ENCODE results near the gene OLIG2. TPM values are rescaled to one million over a fixed set of nuclear protein-coding genes. Genes with fewer than 3 reads are reported as not detected.

OLIG2 gene
- total and polyA plus RNA-seq, 3 experiments from 2014 or later, result not detected

- POLR2A ChIA-PET, result no interaction called here
- H3K27me3 Mint-ChIP-seq, result peaks cover 72 to 83% of the 10 kb centered on the region in 2 donors
These were observed 1.2 kb downstream of the OLIG2 start for GRCh38 chr21:33026878-33027400.

GRCh38 chr21:33027401-33028286 is 1.9 kb downstream of the OLIG2 start:
- peaks cover 75% of the 10 kb centered on the region for H3K27me3 ChIP-seq (ENCODE audit: insufficient read depth, low read length, poor library complexity, severe bottlenecking)
- no peak overlapping the region for H3K27ac ChIP-seq (ENCODE audit: low read depth, low read length)
- DNase-seq, result no peak
- H3K36me3 ChIP-seq (ENCODE audit: insufficient read depth, low read length), result no peaks in the 10 kb centered on the region
- Mint-ChIP-seq H3K9me3 (peaks cover 0 to 2% (median 0%) of the 10 kb centered on the region in 5 donors), H3K27ac (peak overlapping the region in 1 of 8 donors; percentile 73), H3K27me3 (peaks cover 71 to 83% of the 10 kb centered on the region in 2 donors), H3K4me3 (peak overlapping the region in 2 of 7 donors; percentile 64 to 70), H3K4me1 (peaks cover 32 to 57% (median 39%) of the 10 kb centered on the region in 3 donors), H3K36me3 (no peaks in the 10 kb centered on the region)
- H3K4me1 ChIP-seq (ENCODE audit: insufficient read depth, low read length), result peaks cover 33% of the 10 kb centered on the region
- POLR2A ChIA-PET, result no interaction called here
- CTCF ChIA-PET, result no interaction called here
- H3K4me3 ChIP-seq (ENCODE audit: low read length), result no peak overlapping the region
- H3K9me3 ChIP-seq (ENCODE audit: low read length), result no peaks in the 10 kb centered on the region

More at GRCh38 chr21:33026878-33027400, 1.2 kb downstream of the OLIG2 start:
- peaks cover 36 to 64% (median 46%) of the 10 kb centered on the region in 3 donors for H3K4me1 Mint-ChIP-seq
- H3K36me3 ChIP-seq (ENCODE audit: insufficient read depth, low read length), result no peaks in the 10 kb centered on the region
- no peaks in the 10 kb centered on the region for H3K9me3 ChIP-seq (ENCODE audit: low read length)
- H3K27ac Mint-ChIP-seq, result peak overlapping the region in 2 of 8 donors; percentile 43 to 59
- H3K27ac ChIP-seq (ENCODE audit: low read depth, low read length), result no peak overlapping the region
- H3K4me3 ChIP-seq (ENCODE audit: low read length), result no peak overlapping the region
- CTCF ChIA-PET, result no interaction called here
- peaks cover 75% of the 10 kb centered on the region for H3K27me3 ChIP-seq (ENCODE audit: insufficient read depth, low read length, poor library complexity, severe bottlenecking)
- H3K9me3 Mint-ChIP-seq, result peaks cover 0 to 2% (median 0%) of the 10 kb centered on the region in 5 donors
- no peak for DNase-seq
- H3K4me1 ChIP-seq (ENCODE audit: insufficient read depth, low read length), result peaks cover 33% of the 10 kb centered on the region
- H3K4me3 Mint-ChIP-seq, result peak overlapping the region in 4 of 7 donors; percentile 11 to 65 (median 57)
- H3K36me3 Mint-ChIP-seq, result no peaks in the 10 kb centered on the region

GRCh38 chr21:33028287-33028670 is 2.5 kb downstream of the OLIG2 start:
- H3K36me3 ChIP-seq (ENCODE audit: insufficient read depth, low read length), result no peaks in the 10 kb centered on the region
- H3K27ac ChIP-seq (ENCODE audit: low read depth, low read length), result no peak overlapping the region
- H3K4me3 ChIP-seq (ENCODE audit: low read length), result no peak overlapping the region
- peaks cover 70% of the 10 kb centered on the region for H3K27me3 ChIP-seq (ENCODE audit: insufficient read depth, low read length, poor library complexity, severe bottlenecking)
- no peaks in the 10 kb centered on the region for H3K36me3 Mint-ChIP-seq
- ChIA-PET CTCF (no interaction called here), POLR2A (no interaction called here)
- H3K4me3 Mint-ChIP-seq, result peak overlapping the region; percentile 3 to 76 (median 64)
- peaks cover 70 to 83% of the 10 kb centered on the region in 2 donors for H3K27me3 Mint-ChIP-seq
- H3K9me3 ChIP-seq (ENCODE audit: low read length), result no peaks in the 10 kb centered on the region
- H3K4me1 Mint-ChIP-seq, result peaks cover 31 to 55% (median 37%) of the 10 kb centered on the region in 3 donors
- peaks cover 0 to 2% (median 0%) of the 10 kb centered on the region in 5 donors for H3K9me3 Mint-ChIP-seq
- no peak for DNase-seq
- peak overlapping the region in 1 of 8 donors; percentile 73 for H3K27ac Mint-ChIP-seq
- peaks cover 33% of the 10 kb centered on the region for H3K4me1 ChIP-seq (ENCODE audit: insufficient read depth, low read length)

GRCh38 chr21:33028773-33029384 is 3.1 kb downstream of the OLIG2 start:
- H3K9me3 Mint-ChIP-seq, result peaks cover 0 to 2% (median 0%) of the 10 kb centered on the region in 5 donors
- peaks cover 33% of the 10 kb centered on the region for H3K4me1 ChIP-seq (ENCODE audit: insufficient read depth, low read length)
- H3K9me3 ChIP-seq (ENCODE audit: low read length), result no peaks in the 10 kb centered on the region
- H3K4me1 Mint-ChIP-seq, result peaks cover 28 to 49% (median 36%) of the 10 kb centered on the region in 3 donors
- H3K27ac ChIP-seq (ENCODE audit: low read depth, low read length), result no peak overlapping the region
- no peaks in the 10 kb centered on the region for H3K36me3 Mint-ChIP-seq
- H3K4me3 Mint-ChIP-seq, result peak overlapping the region; percentile 42 to 82 (median 70)
- no peak for DNase-seq
- H3K4me3 ChIP-seq (ENCODE audit: low read length), result peak overlapping the region; percentile 26
- peak overlapping the region in 2 of 8 donors; percentile 20 to 73 for H3K27ac Mint-ChIP-seq
- H3K27me3 Mint-ChIP-seq, result peaks cover 67 to 77% of the 10 kb centered on the region in 2 donors
- no peaks in the 10 kb centered on the region for H3K36me3 ChIP-seq (ENCODE audit: insufficient read depth, low read length)
- ChIA-PET POLR2A (no interaction called here), CTCF (no interaction called here)
- H3K27me3 ChIP-seq (ENCODE audit: insufficient read depth, low read length, poor library complexity, severe bottlenecking), result peaks cover 64% of the 10 kb centered on the region

- H3K27ac ChIP-seq (ENCODE audit: low read depth, low read length), result no peak overlapping the region
- H3K4me1 Mint-ChIP-seq, result peaks cover 23 to 44% (median 30%) of the 10 kb centered on the region in 3 donors
- H3K27ac Mint-ChIP-seq, result no peak overlapping the region
- no peaks in the 10 kb centered on the region for H3K36me3 ChIP-seq (ENCODE audit: insufficient read depth, low read length)
- ChIA-PET CTCF (no interaction called here), POLR2A (no interaction called here)
- peaks cover 64 to 77% of the 10 kb centered on the region in 2 donors for H3K27me3 Mint-ChIP-seq
- peaks cover 58% of the 10 kb centered on the region for H3K27me3 ChIP-seq (ENCODE audit: insufficient read depth, low read length, poor library complexity, severe bottlenecking)
- no peaks in the 10 kb centered on the region for H3K9me3 ChIP-seq (ENCODE audit: low read length)
- peak overlapping the region; percentile 42 to 82 (median 68) for H3K4me3 Mint-ChIP-seq
- no peak for DNase-seq
- no peaks in the 10 kb centered on the region for H3K36me3 Mint-ChIP-seq
- H3K4me1 ChIP-seq (ENCODE audit: insufficient read depth, low read length), result peaks cover 33% of the 10 kb centered on the region
- H3K9me3 Mint-ChIP-seq, result peaks cover 0 to 4% (median 0%) of the 10 kb centered on the region in 5 donors
- peak overlapping the region; percentile 26 for H3K4me3 ChIP-seq (ENCODE audit: low read length)
These were observed 3.7 kb downstream of the OLIG2 start for GRCh38 chr21:33029385-33029921.

- no peaks in the 10 kb centered on the region for H3K9me3 ChIP-seq (ENCODE audit: low read length)
- Mint-ChIP-seq H3K27ac (no peak overlapping the region), H3K9me3 (peaks cover 0 to 4% (median 0%) of the 10 kb centered on the region in 5 donors), H3K27me3 (peaks cover 60 to 75% of the 10 kb centered on the region in 2 donors), H3K36me3 (no peaks in the 10 kb centered on the region), H3K4me1 (peaks cover 23 to 38% (median 28%) of the 10 kb centered on the region in 3 donors), H3K4me3 (peak overlapping the region in 1 of 7 donors; percentile 23)
- ChIA-PET POLR2A (no interaction called here), CTCF (no interaction called here)
- H3K4me3 ChIP-seq (ENCODE audit: low read length), result no peak overlapping the region
- no peak for DNase-seq
- peaks cover 33% of the 10 kb centered on the region for H3K4me1 ChIP-seq (ENCODE audit: insufficient read depth, low read length)
- H3K27ac ChIP-seq (ENCODE audit: low read depth, low read length), result no peak overlapping the region
- no peaks in the 10 kb centered on the region for H3K36me3 ChIP-seq (ENCODE audit: insufficient read depth, low read length)
- peaks cover 53% of the 10 kb centered on the region for H3K27me3 ChIP-seq (ENCODE audit: insufficient read depth, low read length, poor library complexity, severe bottlenecking)
These were observed 4.3 kb downstream of the OLIG2 start for GRCh38 chr21:33029975-33030461.

GRCh38 chr21:33030633-33031032 is 4.9 kb downstream of the OLIG2 start:
- ChIA-PET POLR2A (no interaction called here), CTCF (no interaction called here)
- H3K27ac Mint-ChIP-seq, result no peak overlapping the region
- no peak for DNase-seq
- H3K27me3 ChIP-seq (ENCODE audit: insufficient read depth, low read length, poor library complexity, severe bottlenecking), result peaks cover 47% of the 10 kb centered on the region
- peaks cover 23 to 35% (median 28%) of the 10 kb centered on the region in 3 donors for H3K4me1 Mint-ChIP-seq
- peaks cover 57 to 71% of the 10 kb centered on the region in 2 donors for H3K27me3 Mint-ChIP-seq
- no peak overlapping the region for H3K4me3 ChIP-seq (ENCODE audit: low read length)
- no peak overlapping the region for H3K27ac ChIP-seq (ENCODE audit: low read depth, low read length)
- no peaks in the 10 kb centered on the region for H3K9me3 ChIP-seq (ENCODE audit: low read length)
- no peaks in the 10 kb centered on the region for H3K36me3 ChIP-seq (ENCODE audit: insufficient read depth, low read length)
- H3K4me3 Mint-ChIP-seq, result no peak overlapping the region
- no peaks in the 10 kb centered on the region for H3K36me3 Mint-ChIP-seq
- peaks cover 33% of the 10 kb centered on the region for H3K4me1 ChIP-seq (ENCODE audit: insufficient read depth, low read length)
- H3K9me3 Mint-ChIP-seq, result peaks cover 0 to 4% (median 0%) of the 10 kb centered on the region in 5 donors

Data from CD8-positive, alpha-beta memory T cell (primary cell).